Hepatic stellate cell (primary cell): ENCODE measurements around the gene KCNQ1.

Source experiments
- DNase-seq: peaks from one replicate; pipeline ENCODE4 v3.0.0; 2011; ENCODE audit warnings: low spot score

KCNQ1 gene

GRCh38 chr11:2570211-2570811 is 125.5 kb downstream of the KCNQ1 start:
- DNase-seq: no peak

GRCh38 chr11:2570841-2571597 is 126.2 kb downstream of the KCNQ1 start:
- no peak for DNase-seq

GRCh38 chr11:2571598-2572281 is 126.9 kb downstream of the KCNQ1 start:
- DNase-seq: no peak

- no peak for DNase-seq
These were observed 127.9 kb downstream of the KCNQ1 start for GRCh38 chr11:2572491-2573239.

- DNase-seq: no peak
These were observed 128.6 kb downstream of the KCNQ1 start for GRCh38 chr11:2573240-2574042.

- no peak for DNase-seq
These were observed 129.3 kb downstream of the KCNQ1 start for GRCh38 chr11:2574043-2574552.

- DNase-seq: no peak
These were observed 130.0 kb downstream of the KCNQ1 start for GRCh38 chr11:2574553-2575535.

GRCh38 chr11:2575591-2576051 is 130.8 kb downstream of the KCNQ1 start:
- DNase-seq: no peak

GRCh38 chr11:2576111-2576510 is 131.3 kb downstream of the KCNQ1 start:
- DNase-seq: no peak

GRCh38 chr11:2576549-2576948 is 131.7 kb downstream of the KCNQ1 start:
- DNase-seq: no peak

GRCh38 chr11:2577031-2577990 is 132.5 kb downstream of the KCNQ1 start:
- DNase-seq: no peak

- DNase-seq: no peak
These were observed 133.5 kb downstream of the KCNQ1 start for GRCh38 chr11:2577991-2578928.

- DNase-seq: no peak
These were observed 134.1 kb downstream of the KCNQ1 start for GRCh38 chr11:2578929-2579270.

GRCh38 chr11:2579315-2580060 is 134.7 kb downstream of the KCNQ1 start:
- DNase-seq: no peak

- DNase-seq: no peak
These were observed 135.2 kb downstream of the KCNQ1 start for GRCh38 chr11:2580061-2580421.

GRCh38 chr11:2580571-2581001 is 135.8 kb downstream of the KCNQ1 start:
- DNase-seq: no peak
